Measurements from ENCODE around the gene HERC3. TPM values are rescaled to one million over a fixed set of nuclear protein-coding genes. Genes with fewer than 3 reads are reported as not detected.

The HERC3 gene
- total and polyA plus RNA-seq, 2 of the 13 experiments (the other 11 are each of a cell fraction or from before 2014, with no cell fraction given), result 3.8 to 6.2 TPM

- TF ChIP-seq, protein P1, sequence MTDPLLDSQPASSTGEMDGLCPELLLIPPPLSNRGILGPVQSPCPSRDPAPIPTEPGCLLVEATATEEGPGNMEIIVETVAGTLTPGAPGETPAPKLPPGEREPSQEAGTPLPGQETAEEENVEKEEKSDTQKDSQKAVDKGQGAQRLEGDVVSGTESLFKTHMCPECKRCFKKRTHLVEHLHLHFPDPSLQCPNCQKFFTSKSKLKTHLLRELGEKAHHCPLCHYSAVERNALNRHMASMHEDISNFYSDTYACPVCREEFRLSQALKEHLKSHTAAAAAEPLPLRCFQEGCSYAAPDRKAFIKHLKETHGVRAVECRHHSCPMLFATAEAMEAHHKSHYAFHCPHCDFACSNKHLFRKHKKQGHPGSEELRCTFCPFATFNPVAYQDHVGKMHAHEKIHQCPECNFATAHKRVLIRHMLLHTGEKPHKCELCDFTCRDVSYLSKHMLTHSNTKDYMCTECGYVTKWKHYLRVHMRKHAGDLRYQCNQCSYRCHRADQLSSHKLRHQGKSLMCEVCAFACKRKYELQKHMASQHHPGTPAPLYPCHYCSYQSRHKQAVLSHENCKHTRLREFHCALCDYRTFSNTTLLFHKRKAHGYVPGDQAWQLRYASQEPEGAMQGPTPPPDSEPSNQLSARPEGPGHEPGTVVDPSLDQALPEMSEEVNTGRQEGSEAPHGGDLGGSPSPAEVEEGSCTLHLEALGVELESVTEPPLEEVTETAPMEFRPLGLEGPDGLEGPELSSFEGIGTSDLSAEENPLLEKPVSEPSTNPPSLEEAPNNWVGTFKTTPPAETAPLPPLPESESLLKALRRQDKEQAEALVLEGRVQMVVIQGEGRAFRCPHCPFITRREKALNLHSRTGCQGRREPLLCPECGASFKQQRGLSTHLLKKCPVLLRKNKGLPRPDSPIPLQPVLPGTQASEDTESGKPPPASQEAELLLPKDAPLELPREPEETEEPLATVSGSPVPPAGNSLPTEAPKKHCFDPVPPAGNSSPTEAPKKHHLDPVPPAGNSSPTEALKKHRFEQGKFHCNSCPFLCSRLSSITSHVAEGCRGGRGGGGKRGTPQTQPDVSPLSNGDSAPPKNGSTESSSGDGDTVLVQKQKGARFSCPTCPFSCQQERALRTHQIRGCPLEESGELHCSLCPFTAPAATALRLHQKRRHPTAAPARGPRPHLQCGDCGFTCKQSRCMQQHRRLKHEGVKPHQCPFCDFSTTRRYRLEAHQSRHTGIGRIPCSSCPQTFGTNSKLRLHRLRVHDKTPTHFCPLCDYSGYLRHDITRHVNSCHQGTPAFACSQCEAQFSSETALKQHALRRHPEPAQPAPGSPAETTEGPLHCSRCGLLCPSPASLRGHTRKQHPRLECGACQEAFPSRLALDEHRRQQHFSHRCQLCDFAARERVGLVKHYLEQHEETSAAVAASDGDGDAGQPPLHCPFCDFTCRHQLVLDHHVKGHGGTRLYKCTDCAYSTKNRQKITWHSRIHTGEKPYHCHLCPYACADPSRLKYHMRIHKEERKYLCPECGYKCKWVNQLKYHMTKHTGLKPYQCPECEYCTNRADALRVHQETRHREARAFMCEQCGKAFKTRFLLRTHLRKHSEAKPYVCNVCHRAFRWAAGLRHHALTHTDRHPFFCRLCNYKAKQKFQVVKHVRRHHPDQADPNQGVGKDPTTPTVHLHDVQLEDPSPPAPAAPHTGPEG (CRISPR knock-in tag; IDR thresholded peaks at IDR 0.05), result peak; percentile 90
- TF ChIP-seq NR2C2 (CRISPR knock-in tag; IDR thresholded peaks at IDR 0.05; ENCODE audit: borderline replicate concordance), result peak; percentile 47; the same call in 1 of the 2 replicates
- peak; percentile 41; the same call in 1 of the 2 replicates for TF ChIP-seq RBFOX2 (IDR thresholded peaks at IDR 0.05; ENCODE audit: low read depth, low read length)
- no peak for TF ChIP-seq CBFB (CRISPR knock-in tag; IDR thresholded peaks at IDR 0.05)
- TF ChIP-seq CREBL2 (CRISPR knock-in tag; IDR thresholded peaks at IDR 0.05; ENCODE audit: borderline replicate concordance), result 0 out of 2 replicates have a peak, but pooled peaks have one; percentile 23
- TF ChIP-seq ZNF674 (CRISPR knock-in tag; IDR thresholded peaks at IDR 0.05; ENCODE audit: low read depth), result peak; percentile 47; the same call in 1 of the 2 replicates
- TF ChIP-seq, protein P2, sequence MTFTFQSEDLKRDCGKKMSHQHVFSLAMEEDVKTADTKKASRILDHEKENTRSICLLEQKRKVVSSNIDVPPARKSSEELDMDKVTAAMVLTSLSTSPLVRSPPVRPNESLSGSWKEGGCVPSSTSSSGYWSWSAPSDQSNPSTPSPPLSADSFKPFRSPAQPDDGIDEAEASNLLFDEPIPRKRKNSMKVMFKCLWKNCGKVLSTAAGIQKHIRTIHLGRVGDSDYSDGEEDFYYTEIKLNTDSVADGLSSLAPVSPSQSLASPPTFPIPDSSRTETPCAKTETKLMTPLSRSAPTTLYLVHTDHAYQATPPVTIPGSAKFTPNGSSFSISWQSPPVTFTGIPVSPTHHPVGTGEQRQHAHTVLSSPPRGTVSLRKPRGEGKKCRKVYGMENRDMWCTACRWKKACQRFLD (CRISPR knock-in tag; IDR thresholded peaks at IDR 0.05; ENCODE audit: borderline replicate concordance), result peak; percentile 52; the same call in 1 of the 2 replicates
- peak; percentile 61 for TF ChIP-seq KDM5B (CRISPR knock-in tag; IDR thresholded peaks at IDR 0.05; ENCODE audit: borderline replicate concordance)
- TF ChIP-seq GLI4 (CRISPR knock-in tag; IDR thresholded peaks at IDR 0.05; ENCODE audit: borderline replicate concordance), result peak; percentile 43; the same call in 1 of the 2 replicates
- no peak for TF ChIP-seq ZNF589 (CRISPR knock-in tag; conservative IDR thresholded peaks at IDR 0.05)
- no peak for TF ChIP-seq CENPT (CRISPR knock-in tag; IDR thresholded peaks at IDR 0.05; ENCODE audit: low read depth)
- TF ChIP-seq NFAT5 (CRISPR knock-in tag; IDR thresholded peaks at IDR 0.05), result no peak
- TF ChIP-seq EEA1 (CRISPR knock-in tag; IDR thresholded peaks at IDR 0.05; ENCODE audit: borderline replicate concordance), result no peak
- TF ChIP-seq CREB1 (IDR thresholded peaks at IDR 0.05), result no peak
- no peak for TF ChIP-seq CREB1 (CRISPR knock-in tag; IDR thresholded peaks at IDR 0.05)
Measured at GRCh38 chr4:88592600-88593448, 544 bp downstream of the HERC3 start (continued).
